ENCODE data around the gene IL17C.

Gene IL17C

DNA sequence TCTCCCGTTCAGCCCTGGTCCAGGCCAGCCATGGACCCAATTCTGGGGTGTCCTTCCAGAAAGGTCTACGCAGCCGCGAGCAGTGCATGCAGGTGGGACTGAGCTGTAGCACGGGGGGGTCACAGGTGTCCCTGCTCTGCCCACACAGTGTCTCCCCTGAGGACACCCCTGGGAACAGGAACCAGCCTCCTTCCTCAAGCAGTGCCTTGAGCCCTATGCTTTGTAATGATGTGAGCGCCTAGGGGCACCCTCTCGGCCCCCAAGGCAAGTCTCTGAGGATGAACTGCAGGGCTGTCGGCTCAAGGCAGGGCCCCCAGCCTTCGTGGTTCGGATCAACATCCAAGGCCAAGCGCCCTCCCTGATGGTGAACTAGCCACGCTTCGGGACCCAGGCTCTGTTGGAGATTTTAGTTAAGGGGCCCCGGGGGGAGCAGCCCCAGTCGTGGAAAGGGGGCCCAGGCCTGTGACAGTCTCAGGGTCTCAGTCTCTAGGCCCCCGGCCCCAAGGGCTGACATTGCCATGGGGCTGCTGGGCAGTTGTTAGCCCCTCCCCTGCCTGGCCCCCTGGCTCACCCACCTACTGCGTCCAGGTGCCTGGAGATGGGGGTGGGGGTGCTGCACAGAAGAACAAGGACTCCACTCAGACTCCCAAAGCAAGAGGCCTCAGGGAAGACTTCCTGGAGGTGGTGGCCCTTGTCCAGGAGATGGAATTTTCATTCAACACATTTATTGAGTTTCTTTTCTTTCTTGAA lies 2.3 kb downstream of the IL17C start:
- Mint-ChIP-seq H3K4me1 (peaks cover 41% of the 10 kb centered on the region), H3K36me3 (ENCODE audit: low read depth) (peaks cover 10% of the 10 kb centered on the region), H3K27me3 (peaks cover 23% of the 10 kb centered on the region), H3K4me3 (no peak overlapping the region), H3K27ac (no peak overlapping the region), H3K9me3 (peaks cover 4% of the 10 kb centered on the region)
- DNase-seq (no peak), ATAC-seq (no peak)

- Mint-ChIP-seq H3K36me3 (ENCODE audit: low read depth) (peaks cover 7% of the 10 kb centered on the region), H3K27me3 (peaks cover 14% of the 10 kb centered on the region), H3K9me3 (no peaks in the 10 kb centered on the region), H3K27ac (no peak overlapping the region), H3K4me3 (no peak overlapping the region), H3K4me1 (peaks cover 22% of the 10 kb centered on the region)
- ATAC-seq (no peak), DNase-seq (no peak)
These were observed 4.7 kb downstream of the IL17C start for GRCh38 chr16:88642881-88643643.

DNA sequence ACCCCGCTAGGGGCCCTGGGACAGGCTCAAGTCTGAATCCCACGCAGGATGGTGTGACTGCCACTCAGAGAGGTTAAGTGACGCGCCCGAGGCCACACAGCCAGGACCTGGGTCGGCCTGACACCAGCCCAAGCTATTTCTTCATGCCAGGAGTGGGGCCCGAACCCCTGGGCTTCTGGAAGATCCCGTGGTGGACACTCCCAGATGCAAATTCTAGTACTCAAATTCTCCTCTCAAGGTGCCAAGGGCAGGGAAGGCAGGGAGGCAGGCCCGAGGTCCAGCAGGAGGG lies 5.2 kb downstream of the IL17C start:
- H3K4me1 Mint-ChIP-seq, result peaks cover 19% of the 10 kb centered on the region
- DNase-seq, result no peak
- peaks cover 7% of the 10 kb centered on the region for H3K36me3 Mint-ChIP-seq (ENCODE audit: low read depth)
- ATAC-seq, result no peak
- H3K9me3 Mint-ChIP-seq, result no peaks in the 10 kb centered on the region
- peaks cover 11% of the 10 kb centered on the region for H3K27me3 Mint-ChIP-seq
- H3K4me3 Mint-ChIP-seq, result no peak overlapping the region
- no peak overlapping the region for H3K27ac Mint-ChIP-seq

- Mint-ChIP-seq H3K4me1 (peaks cover 21% of the 10 kb centered on the region), H3K36me3 (ENCODE audit: low read depth) (peaks cover 10% of the 10 kb centered on the region), H3K4me3 (no peak overlapping the region), H3K27ac (no peak overlapping the region), H3K9me3 (no peaks in the 10 kb centered on the region), H3K27me3 (peaks cover 3% of the 10 kb centered on the region)
- ATAC-seq (no peak), DNase-seq (no peak)
These were observed 7.1 kb downstream of the IL17C start for GRCh38 chr16:88645455-88645854.

DNA sequence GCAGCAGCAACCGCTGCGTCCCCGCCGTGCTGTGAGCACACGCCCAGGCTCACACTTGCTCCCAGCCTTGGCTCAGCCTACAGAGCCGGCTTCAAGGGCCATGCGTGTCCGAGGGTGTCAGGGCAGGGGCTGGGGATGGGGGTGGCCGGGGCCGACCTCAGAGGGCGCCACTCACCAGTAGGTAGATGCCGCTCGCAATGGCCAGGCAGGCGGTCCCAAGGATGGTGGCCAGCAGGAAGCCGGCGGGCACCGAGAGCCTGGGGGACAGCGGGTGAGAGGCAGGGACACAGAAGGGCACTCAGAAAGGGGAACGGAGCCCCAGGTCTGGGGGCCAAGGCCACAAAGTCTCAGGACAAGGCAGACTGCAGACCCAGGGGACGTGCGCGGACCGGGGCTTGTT lies 7.6 kb downstream of the IL17C start:
- DNase-seq (no peak), ATAC-seq (no peak)
- Mint-ChIP-seq H3K4me1 (peaks cover 19% of the 10 kb centered on the region), H3K27ac (no peak overlapping the region), H3K36me3 (ENCODE audit: low read depth) (peaks cover 10% of the 10 kb centered on the region), H3K27me3 (peaks cover 1% of the 10 kb centered on the region), H3K4me3 (no peak overlapping the region), H3K9me3 (no peaks in the 10 kb centered on the region)

DNA sequence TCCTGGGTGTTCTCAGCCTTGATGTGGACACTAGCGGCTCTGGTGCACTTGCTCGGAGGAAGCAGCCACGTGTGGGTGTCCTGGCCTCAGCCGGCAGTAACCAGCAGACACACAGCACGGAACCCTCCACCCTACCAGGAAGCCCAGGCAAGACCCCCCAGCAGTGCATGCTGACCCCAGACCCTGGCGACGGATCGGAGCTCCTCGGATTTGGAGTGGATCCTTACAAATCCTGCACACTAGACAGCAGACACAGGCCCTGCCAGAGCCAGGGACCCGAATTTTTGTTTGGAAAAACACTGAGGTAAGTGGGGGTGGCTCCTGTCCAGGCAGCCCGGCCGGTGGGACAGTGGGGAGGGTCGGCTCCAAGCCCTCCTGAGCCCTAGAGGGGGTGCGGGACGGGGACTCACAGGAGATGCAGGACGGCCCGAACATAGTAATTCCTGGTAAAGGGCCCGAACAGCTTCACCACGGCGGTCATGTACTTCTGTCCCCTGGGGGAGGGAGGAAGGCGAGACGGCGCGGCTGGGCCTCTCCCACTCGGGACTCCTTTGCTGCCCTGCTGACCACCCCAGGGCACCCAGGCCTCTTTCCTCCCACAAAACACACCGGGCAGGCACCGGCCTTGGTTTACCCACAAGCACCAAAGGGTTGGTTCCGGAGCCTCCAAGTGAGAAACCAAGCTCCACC lies 8.1 kb downstream of the IL17C start:
- Mint-ChIP-seq H3K9me3 (no peaks in the 10 kb centered on the region), H3K36me3 (ENCODE audit: low read depth) (peaks cover 10% of the 10 kb centered on the region), H3K4me3 (no peak overlapping the region), H3K4me1 (peaks cover 20% of the 10 kb centered on the region), H3K27ac (no peak overlapping the region), H3K27me3 (no peaks in the 10 kb centered on the region)
- DNase-seq (no peak), ATAC-seq (no peak)

DNA sequence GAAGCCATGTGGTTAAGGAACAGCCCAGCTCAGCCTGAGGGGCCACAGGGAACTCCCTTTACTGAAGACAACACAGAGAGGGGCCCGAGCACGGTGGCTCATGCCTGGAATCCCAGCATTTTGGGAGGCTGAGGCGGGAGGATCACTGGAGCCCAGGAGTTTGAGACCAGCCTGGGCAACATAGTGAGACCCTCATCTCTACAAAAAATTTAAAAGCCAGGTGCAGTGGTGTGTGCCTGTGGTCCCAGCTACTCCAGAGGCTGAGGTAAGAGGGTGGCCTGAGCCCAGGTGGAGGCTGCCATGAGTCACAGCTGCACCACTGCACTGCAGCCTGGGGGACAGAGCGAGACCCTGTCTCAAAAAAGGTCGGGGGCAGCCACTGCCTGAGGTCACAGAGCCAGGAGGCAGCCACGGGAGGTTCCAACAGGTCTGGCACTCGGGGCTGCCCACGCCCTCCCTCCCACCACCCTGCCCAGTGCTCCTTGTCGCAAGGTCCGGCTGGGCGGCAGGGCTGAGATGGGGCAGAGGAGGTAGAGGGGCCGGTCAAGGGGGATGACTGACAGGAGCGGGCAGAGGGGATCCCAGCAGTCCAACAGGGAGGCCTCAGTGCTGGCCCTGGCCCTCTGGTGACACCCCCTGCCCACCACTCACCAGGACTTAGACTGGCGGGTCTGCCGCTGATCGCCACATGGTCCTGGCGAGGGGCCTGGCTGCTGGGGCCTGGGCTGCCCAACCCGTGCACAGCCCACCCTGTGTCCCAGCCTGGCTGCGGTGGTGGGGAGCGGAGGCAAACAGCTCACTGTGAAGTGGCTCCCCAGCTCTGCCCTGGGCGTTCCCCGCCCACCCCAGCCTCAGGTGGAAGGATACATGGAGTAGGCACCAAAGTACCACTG lies 9.1 kb downstream of the IL17C start:
- DNase-seq (no peak), ATAC-seq (no peak)
- H3K27me3 Mint-ChIP-seq, result no peaks in the 10 kb centered on the region
- peaks cover 10% of the 10 kb centered on the region for H3K36me3 Mint-ChIP-seq (ENCODE audit: low read depth)
- H3K4me1 Mint-ChIP-seq, result peaks cover 25% of the 10 kb centered on the region
- H3K27ac Mint-ChIP-seq, result no peak overlapping the region
- no peak overlapping the region for H3K4me3 Mint-ChIP-seq
- H3K9me3 Mint-ChIP-seq, result no peaks in the 10 kb centered on the region

- peaks cover 25% of the 10 kb centered on the region for H3K4me1 Mint-ChIP-seq
- H3K9me3 Mint-ChIP-seq, result no peaks in the 10 kb centered on the region
- H3K4me3 Mint-ChIP-seq, result peak overlapping the region; percentile 87
- H3K27me3 Mint-ChIP-seq, result no peaks in the 10 kb centered on the region
- no peak for ATAC-seq
- no peak for DNase-seq
- H3K27ac Mint-ChIP-seq, result peak overlapping the region; percentile 70
- H3K36me3 Mint-ChIP-seq (ENCODE audit: low read depth), result peaks cover 4% of the 10 kb centered on the region
These were observed 11.0 kb downstream of the IL17C start for GRCh38 chr16:88649195-88649923.

GRCh38 chr16:88649924-88650748 lies 11.8 kb downstream of the IL17C start:
- Mint-ChIP-seq H3K4me1 (peaks cover 20% of the 10 kb centered on the region), H3K9me3 (no peaks in the 10 kb centered on the region), H3K4me3 (peak overlapping the region; percentile 87), H3K36me3 (ENCODE audit: low read depth) (peaks cover 5% of the 10 kb centered on the region), H3K27me3 (no peaks in the 10 kb centered on the region), H3K27ac (peak overlapping the region; percentile 76)
- peak; percentile 45 for DNase-seq
- ATAC-seq, result no peak

GRCh38 chr16:88650749-88651275 lies 12.4 kb downstream of the IL17C start, which contains the start of gene CYBA:
TSS of gene CYBA (minus strand) at chr16:88651053. CDS start at chr16:88651013, 40 bp downstream.
- peak within 1 kb of the TSS; percentile 87 for H3K4me3 Mint-ChIP-seq
- peaks cover 17% of the 10 kb centered on the region for H3K4me1 Mint-ChIP-seq
- DNase-seq, result peak; percentile 89
- peaks cover 6% of the 10 kb centered on the region for H3K36me3 Mint-ChIP-seq (ENCODE audit: low read depth)
- H3K27me3 Mint-ChIP-seq, result no peaks in the 10 kb centered on the region
- peak; percentile 91 for ATAC-seq
- H3K27ac Mint-ChIP-seq, result peak within 1 kb of the TSS; percentile 89
- H3K9me3 Mint-ChIP-seq, result no peaks in the 10 kb centered on the region

DNA sequence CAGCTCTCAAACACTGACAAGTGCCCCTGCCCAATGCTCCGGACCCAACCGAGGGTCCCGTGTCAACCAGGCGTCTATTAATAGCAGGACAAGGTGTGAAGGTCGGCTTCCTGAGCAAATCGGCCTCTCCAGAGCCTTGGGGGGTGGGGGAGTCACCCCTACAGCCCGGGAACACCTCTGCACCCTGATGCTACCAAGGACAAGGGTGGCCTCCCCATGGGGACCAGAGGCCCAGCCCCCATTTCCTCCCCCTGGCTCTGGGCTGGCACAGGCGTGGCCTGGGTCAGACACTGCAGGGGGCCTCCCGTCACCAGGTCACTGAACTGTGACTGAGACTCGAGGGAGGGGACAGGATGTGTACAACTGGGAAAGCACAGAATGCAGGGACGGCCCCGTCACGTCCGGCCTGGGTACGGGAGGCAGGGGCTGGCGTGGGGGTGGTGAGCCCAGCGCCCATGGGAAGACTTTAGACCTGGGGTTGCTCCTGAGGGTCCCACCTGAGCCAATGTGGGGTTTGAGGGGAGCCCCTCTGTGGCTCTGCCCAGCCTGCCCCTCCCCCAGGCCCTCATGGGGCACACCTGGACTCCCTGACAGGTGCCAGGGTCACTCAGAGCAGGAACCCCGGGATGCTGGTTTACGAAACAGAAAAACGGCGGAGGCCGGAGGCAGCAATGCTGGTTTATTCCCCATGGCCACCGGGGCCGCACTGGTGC lies 13.1 kb downstream of the IL17C start:
- Mint-ChIP-seq H3K4me3 (peak overlapping the region; percentile 87), H3K27ac (peak overlapping the region; percentile 89), H3K27me3 (no peaks in the 10 kb centered on the region), H3K36me3 (ENCODE audit: low read depth) (peaks cover 6% of the 10 kb centered on the region), H3K9me3 (no peaks in the 10 kb centered on the region), H3K4me1 (peaks cover 17% of the 10 kb centered on the region)
- ATAC-seq (peak; percentile 92), DNase-seq (peak; percentile 85)

DNA sequence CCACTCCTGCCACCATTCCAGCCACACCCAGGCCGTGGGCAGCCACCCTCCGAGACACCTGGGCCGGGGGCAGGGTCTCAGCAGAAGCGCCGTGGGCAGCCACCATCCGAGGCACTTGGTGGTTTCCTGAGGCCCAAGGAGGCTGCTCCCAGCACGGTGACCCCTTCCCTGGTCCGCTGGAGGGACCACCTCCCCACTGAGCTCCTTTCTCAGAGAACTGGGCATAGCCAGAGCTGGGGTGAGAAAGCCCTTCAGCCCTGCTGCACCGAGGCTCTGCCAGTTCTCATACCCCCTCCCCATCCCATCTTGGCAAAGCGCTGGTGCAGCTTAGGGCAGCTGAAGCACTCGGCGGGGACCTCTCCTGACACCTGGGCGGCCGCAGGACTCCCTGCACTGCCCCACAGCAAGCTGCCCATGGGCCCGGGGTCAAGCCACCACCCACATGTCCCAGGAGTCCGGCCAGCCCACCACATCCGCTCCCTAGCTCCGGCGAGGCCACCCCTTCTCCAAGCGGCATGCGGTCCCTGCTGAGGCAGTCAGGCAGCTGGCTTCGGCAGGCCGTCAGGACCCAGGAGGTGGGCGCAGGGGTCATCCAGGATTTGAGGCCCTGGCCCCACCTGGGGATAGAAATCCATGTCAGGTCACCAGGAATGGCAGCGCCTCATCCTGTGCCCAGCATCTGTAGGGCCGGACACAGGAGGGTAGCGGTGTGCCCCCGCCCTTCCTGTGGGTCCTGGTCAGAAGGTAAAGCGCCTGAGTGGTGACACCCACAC lies 13.8 kb downstream of the IL17C start:
- Mint-ChIP-seq H3K27me3 (no peaks in the 10 kb centered on the region), H3K4me3 (no peak overlapping the region), H3K27ac (peak overlapping the region; percentile 62), H3K4me1 (peaks cover 17% of the 10 kb centered on the region), H3K36me3 (ENCODE audit: low read depth) (peaks cover 6% of the 10 kb centered on the region), H3K9me3 (no peaks in the 10 kb centered on the region)
- no peak for ATAC-seq
- no peak for DNase-seq

Data from activated naive CD8-positive, alpha-beta T cell treated with anti-CD3 and anti-CD28 coated beads, Interleukin-2, amount 50 U/mL, for 24 hours (primary cell).